DND-41 (cell line): ENCODE results near the gene PRIMA1.

ENCODE experiments used
- ATAC-seq: fragments of 200-7000 bp; cut with Tn5 transposase; 3 replicates; pipeline ENCODE4 v1.9.1; 2021; ENCODE audit warnings: low read depth; ENCODE audit not compliant: insufficient read depth
- DNase-seq: peaks from one replicate; pipeline ENCODE4 v3.0.0-alpha.2; 2020
- H2AFZ ChIP-seq: 2 replicates; pipeline ENCODE4 v1.6.0; 2012; ENCODE audit warnings: low read depth, low read length
- H3K27ac ChIP-seq: 2 replicates; pipeline ENCODE4 v1.5.1; 2012; ENCODE audit warnings: low read length, inconsistent platforms
- H3K27me3 ChIP-seq: fragments of 200-600 bp; sonication (generic); 2 replicates; pipeline ENCODE4 v1.6.0; 2012; ENCODE audit warnings: low read length, mild to moderate bottlenecking, inconsistent platforms; ENCODE audit not compliant: insufficient read depth, poor library complexity
- H3K36me3 ChIP-seq: 2 replicates; pipeline ENCODE4 v1.5.1; 2012; ENCODE audit warnings: low read length, inconsistent platforms; ENCODE audit not compliant: insufficient read depth
- H3K4me1 ChIP-seq: 2 replicates; pipeline ENCODE4 v1.5.1; 2012; ENCODE audit warnings: mild to moderate bottlenecking, low read length; ENCODE audit not compliant: insufficient read depth
- H3K4me2 ChIP-seq: 2 replicates; pipeline ENCODE4 v1.6.0; 2012; ENCODE audit warnings: mild to moderate bottlenecking, moderate library complexity, low read length, inconsistent platforms; ENCODE audit not compliant: insufficient read depth
- H3K4me3 ChIP-seq, 2 experiments: fragments of 200-600 bp in 1 of 2; shearing (Covaris generic) in 1 of 2; 2 replicates each; pipeline ENCODE4 v1.5.1; 2012 to 2016; ENCODE audit warnings: inconsistent platforms in 2 of 2, low read length in 2 of 2, mild to moderate bottlenecking in 2 of 2, low read depth in 1 of 2, moderate library complexity in 1 of 2
- H3K79me2 ChIP-seq: 2 replicates; pipeline ENCODE4 v1.6.0; 2012; ENCODE audit warnings: low read length, inconsistent platforms; ENCODE audit not compliant: insufficient read depth
- H3K9ac ChIP-seq: 2 replicates; pipeline ENCODE4 v1.6.0; 2012; ENCODE audit warnings: low read depth, mild to moderate bottlenecking, inconsistent platforms, low read length, moderate library complexity
- H3K9me3 ChIP-seq: 2 replicates; pipeline ENCODE4 v1.5.1; 2012; ENCODE audit warnings: low read length, moderate library complexity, mild to moderate bottlenecking, inconsistent platforms; ENCODE audit not compliant: insufficient read depth, severe bottlenecking
- H4K20me1 ChIP-seq: 2 replicates; pipeline ENCODE4 v1.6.0; 2012; ENCODE audit warnings: low read length; ENCODE audit not compliant: insufficient read depth
- CTCF ChIP-seq: IDR thresholded peaks from 2 replicates; pipeline ENCODE4 v1.5.1; 2012; ENCODE audit warnings: borderline replicate concordance, low read length, moderate library complexity, mild to moderate bottlenecking; ENCODE audit not compliant: poor library complexity, severe bottlenecking; ENCODE audit errors: extremely low read depth
- EZH2 ChIP-seq: IDR thresholded peaks from 3 replicates; pipeline ENCODE4 v1.6.1; 2012; ENCODE audit warnings: borderline replicate concordance, low read depth, mild to moderate bottlenecking, moderate library complexity, low read length, inconsistent platforms; ENCODE audit not compliant: severe bottlenecking

The PRIMA1 gene

GRCh38 chr14:93753647-93754046 lies 34.6 kb downstream of the PRIMA1 start:
- no peak overlapping the region for H3K4me3 ChIP-seq
- H3K4me2 ChIP-seq = no peak overlapping the region
- no peaks in the 10 kb centered on the region for H3K4me1 ChIP-seq
- no peak for ATAC-seq
- TF ChIP-seq CTCF (no peak), EZH2 (no peak)
- no peaks in the 10 kb centered on the region for H3K36me3 ChIP-seq
- H3K79me2 ChIP-seq = no peaks in the 10 kb centered on the region
- H3K27ac ChIP-seq = no peak overlapping the region
- no peak overlapping the region for H2AFZ ChIP-seq
- H3K27me3 ChIP-seq = no peaks in the 10 kb centered on the region
- H4K20me1 ChIP-seq = no peaks in the 10 kb centered on the region
- no peaks in the 10 kb centered on the region for H3K9me3 ChIP-seq
- DNase-seq = no peak
- H3K9ac ChIP-seq = no peak overlapping the region

- Histone ChIP-seq H3K27me3 (no peaks in the 10 kb centered on the region), H4K20me1 (no peaks in the 10 kb centered on the region), H3K9ac (no peak overlapping the region), H3K4me2 (no peak overlapping the region), H3K9me3 (no peaks in the 10 kb centered on the region), H3K4me1 (no peaks in the 10 kb centered on the region), H3K36me3 (no peaks in the 10 kb centered on the region), H3K27ac (no peak overlapping the region), H2AFZ (no peak overlapping the region), H3K4me3 (no peak overlapping the region), H3K79me2 (no peaks in the 10 kb centered on the region)
- DNase-seq (no peak), ATAC-seq (no peak)
- TF ChIP-seq EZH2 (no peak), CTCF (no peak)
These were observed 35.2 kb downstream of the PRIMA1 start for GRCh38 chr14:93752980-93753561.

GRCh38 chr14:93751946-93752655 lies 36.2 kb downstream of the PRIMA1 start:
- H3K4me3 ChIP-seq = no peak overlapping the region
- no peaks in the 10 kb centered on the region for H3K36me3 ChIP-seq
- H3K9ac ChIP-seq = no peak overlapping the region
- H3K4me2 ChIP-seq = no peak overlapping the region
- H3K27ac ChIP-seq = no peak overlapping the region
- H3K27me3 ChIP-seq = no peaks in the 10 kb centered on the region
- H3K79me2 ChIP-seq = no peaks in the 10 kb centered on the region
- no peak for TF ChIP-seq EZH2
- TF ChIP-seq CTCF = no peak
- H2AFZ ChIP-seq = no peak overlapping the region
- no peaks in the 10 kb centered on the region for H3K4me1 ChIP-seq
- no peak for ATAC-seq
- H4K20me1 ChIP-seq = no peaks in the 10 kb centered on the region
- no peak for DNase-seq
- H3K9me3 ChIP-seq = no peaks in the 10 kb centered on the region
